Endometrial microvascular endothelial cells (primary cell): ENCODE results near the gene FRRS1. TPM values are rescaled to one million over a fixed set of nuclear protein-coding genes. Genes with fewer than 3 reads are reported as not detected.
"Not testable (repeated sequence)": the region's sequence is repeated elsewhere in the genome, so short reads cannot be mapped to it uniquely, and the experiment has no call there.

Experiments
- in situ Hi-C: cut with HindIII; loops from 2 replicates; pipeline ENCODE4 v1.10.0; 2017; ENCODE audit warnings: low sequenced_read_pairs, low pct_unique_long_range_greater_than_20kb; ENCODE audit errors: inconsistent ontology term
- total RNA-seq: library from RNA; depleted of rRNA; stranded (reverse); fragments of >200 nt; gene quantifications from one replicate; pipeline ENCODE4 v1.2.3, GENCODE V29; 2015; ENCODE audit errors: inconsistent ontology term

The FRRS1 gene
- total RNA-seq, 1 donor from 2014 or later: 0.65 TPM

GRCh38 chr1:99771513-99771918, 5.1 kb upstream of the FRRS1 start:
- in situ Hi-C loops: no loop called here

- in situ Hi-C loops: no loop called here
These were observed 2.2 kb upstream of the FRRS1 start for GRCh38 chr1:99768524-99769245.

GRCh38 chr1:99768104-99768503, 1.7 kb upstream of the FRRS1 start:
- in situ Hi-C loops: no loop called here

- in situ Hi-C loops: no loop called here
These were observed 1.5 kb downstream of the FRRS1 start for GRCh38 chr1:99764909-99765308.

GRCh38 chr1:99764439-99764838, 2.0 kb downstream of the FRRS1 start:
- in situ Hi-C loops: no loop called here

- in situ Hi-C loops: no loop called here
These were observed 2.5 kb downstream of the FRRS1 start for GRCh38 chr1:99763956-99764355.

GRCh38 chr1:99761774-99762173, 4.7 kb downstream of the FRRS1 start:
- in situ Hi-C loops: no loop called here

GRCh38 chr1:99759518-99760160, 6.8 kb downstream of the FRRS1 start:
- in situ Hi-C loops: no loop called here

GRCh38 chr1:99758686-99759517, 7.5 kb downstream of the FRRS1 start:
- in situ Hi-C loops: not testable (repeated sequence)

- in situ Hi-C loops: no loop called here
These were observed 8.3 kb downstream of the FRRS1 start for GRCh38 chr1:99758073-99758511.

- in situ Hi-C loops: no loop called here
These were observed 9.8 kb downstream of the FRRS1 start for GRCh38 chr1:99756598-99756997.

GRCh38 chr1:99755664-99756063, 10.8 kb downstream of the FRRS1 start:
- in situ Hi-C loops: no loop called here

GRCh38 chr1:99754697-99755096, 11.7 kb downstream of the FRRS1 start:
- in situ Hi-C loops: no loop called here

GRCh38 chr1:99754055-99754626, 12.3 kb downstream of the FRRS1 start:
- in situ Hi-C loops: no loop called here

GRCh38 chr1:99751877-99752504, 14.4 kb downstream of the FRRS1 start:
- in situ Hi-C loops: no loop called here

GRCh38 chr1:99749504-99750347, 16.7 kb downstream of the FRRS1 start:
- in situ Hi-C loops: no loop called here

- in situ Hi-C loops: no loop called here
These were observed 18.0 kb downstream of the FRRS1 start for GRCh38 chr1:99748419-99748818.

GRCh38 chr1:99745684-99746083, 20.8 kb downstream of the FRRS1 start:
- in situ Hi-C loops: no loop called here
